ENCODE results near the gene TUBB2B. TPM values are rescaled to one million over a fixed set of nuclear protein-coding genes. Genes with fewer than 3 reads are reported as not detected.

TUBB2B gene
- 2.5 and 3.0 TPM in 2 replicates for total RNA-seq (2022)
- Bru-seq, nascent RNA, result percentile 21 among the genes with signal in this experiment
- BruChase-seq, experiment 1, labeled RNA remaining after a 6-hour chase, result percentile 27 among the genes with signal in this experiment
- percentile 28 among the genes with signal in this experiment for BruChase-seq, experiment 2, labeled RNA remaining after a 2-hour chase
- long read RNA-seq, partial matches to known transcripts, result 0 of 1 reads
- long read RNA-seq, other reads (novel, unspliced or antisense), result 0 of 1 reads

DNA sequence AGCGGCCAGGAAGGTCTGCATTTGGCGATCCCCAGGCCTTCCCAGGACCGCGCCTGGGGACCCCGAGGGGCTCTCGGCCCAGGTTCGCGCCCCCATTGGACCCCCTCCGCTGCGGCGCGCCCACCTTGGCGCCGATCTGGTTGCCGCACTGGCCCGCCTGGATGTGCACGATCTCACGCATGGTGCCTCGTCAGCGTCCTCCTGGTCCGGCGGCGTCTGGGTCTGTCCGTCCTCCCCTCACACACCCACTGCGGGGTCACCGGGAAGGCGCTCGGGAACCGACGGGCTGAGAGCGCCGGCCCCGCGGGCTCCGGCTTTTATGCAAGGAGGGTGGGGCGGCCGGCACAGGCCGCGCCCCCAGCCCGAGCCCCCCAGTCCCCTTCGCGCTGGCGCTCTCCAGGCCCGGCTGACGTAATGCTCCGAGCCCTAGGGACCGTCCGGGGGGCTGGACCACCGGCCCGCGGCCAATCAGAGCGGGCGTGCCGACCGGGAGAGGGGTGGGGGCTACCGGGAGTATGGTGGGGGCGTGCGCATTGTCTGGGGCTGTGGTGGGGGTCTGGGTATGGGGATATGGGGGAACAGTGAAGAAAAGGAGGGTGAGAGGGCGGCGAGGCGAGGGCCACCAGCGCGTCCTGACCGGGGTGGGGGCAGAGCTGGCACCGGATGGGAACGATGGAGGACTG lies at the start of gene TUBB2B:
Gene TUBB2B (minus strand): TSS at position 291 of the 683 bp plus-strand sequence. CDS start 110 bp downstream, at position 181.
- TF ChIP-seq, protein P1, sequence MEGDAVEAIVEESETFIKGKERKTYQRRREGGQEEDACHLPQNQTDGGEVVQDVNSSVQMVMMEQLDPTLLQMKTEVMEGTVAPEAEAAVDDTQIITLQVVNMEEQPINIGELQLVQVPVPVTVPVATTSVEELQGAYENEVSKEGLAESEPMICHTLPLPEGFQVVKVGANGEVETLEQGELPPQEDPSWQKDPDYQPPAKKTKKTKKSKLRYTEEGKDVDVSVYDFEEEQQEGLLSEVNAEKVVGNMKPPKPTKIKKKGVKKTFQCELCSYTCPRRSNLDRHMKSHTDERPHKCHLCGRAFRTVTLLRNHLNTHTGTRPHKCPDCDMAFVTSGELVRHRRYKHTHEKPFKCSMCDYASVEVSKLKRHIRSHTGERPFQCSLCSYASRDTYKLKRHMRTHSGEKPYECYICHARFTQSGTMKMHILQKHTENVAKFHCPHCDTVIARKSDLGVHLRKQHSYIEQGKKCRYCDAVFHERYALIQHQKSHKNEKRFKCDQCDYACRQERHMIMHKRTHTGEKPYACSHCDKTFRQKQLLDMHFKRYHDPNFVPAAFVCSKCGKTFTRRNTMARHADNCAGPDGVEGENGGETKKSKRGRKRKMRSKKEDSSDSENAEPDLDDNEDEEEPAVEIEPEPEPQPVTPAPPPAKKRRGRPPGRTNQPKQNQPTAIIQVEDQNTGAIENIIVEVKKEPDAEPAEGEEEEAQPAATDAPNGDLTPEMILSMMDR (IDR thresholded peaks at IDR 0.05; ENCODE audit: unreplicated experiment), result no peak
- peaks cover 84% of the 10 kb centered on the region for H3K27me3 Mint-ChIP-seq (ENCODE audit: unreplicated experiment)
- H3K4me1 Mint-ChIP-seq (ENCODE audit: low read depth, unreplicated experiment), result peaks cover 11% of the 10 kb centered on the region
- intact Hi-C loops (cut with micrococcal nuclease; ENCODE audit: unreplicated experiment), result no loop called here
- CTCF ChIA-PET, result no interaction called here
- H3K27ac Mint-ChIP-seq (ENCODE audit: unreplicated experiment), result no peak within 1 kb of the TSS
- H3K36me3 Mint-ChIP-seq (ENCODE audit: insufficient read depth, unreplicated experiment), result peaks cover 16% of the 10 kb centered on the region
- no TSS peak for BruUV-seq (replicated peaks)
- H3K9me3 Mint-ChIP-seq (ENCODE audit: low read depth, unreplicated experiment), result no peaks in the 10 kb centered on the region
- H3K4me3 Mint-ChIP-seq (ENCODE audit: low read depth, unreplicated experiment), result peak within 1 kb of the TSS; percentile 64
- peak; percentile 16 for DNase-seq

GRCh38 chr6:3277251-3277650 lies 49.8 kb upstream of the TUBB2B start:
- Mint-ChIP-seq H3K27ac (ENCODE audit: unreplicated experiment) (no peak overlapping the region), H3K4me1 (ENCODE audit: low read depth, unreplicated experiment) (no peaks in the 10 kb centered on the region), H3K9me3 (ENCODE audit: low read depth, unreplicated experiment) (no peaks in the 10 kb centered on the region), H3K27me3 (ENCODE audit: unreplicated experiment) (no peaks in the 10 kb centered on the region), H3K4me3 (ENCODE audit: low read depth, unreplicated experiment) (no peak overlapping the region), H3K36me3 (ENCODE audit: insufficient read depth, unreplicated experiment) (no peaks in the 10 kb centered on the region)
- intact Hi-C loops (cut with micrococcal nuclease; ENCODE audit: unreplicated experiment), result loop anchor here (10.0 kb wide), 1 partner anchor 138 kb away; no protein-coding TSS in a partner anchor
- CTCF ChIA-PET, result no interaction called here
- TF ChIP-seq, protein P1 (IDR thresholded peaks at IDR 0.05; ENCODE audit: unreplicated experiment), result no peak
- DNase-seq, result no peak
- BruUV-seq (replicated peaks), result no TSS peak

DNA sequence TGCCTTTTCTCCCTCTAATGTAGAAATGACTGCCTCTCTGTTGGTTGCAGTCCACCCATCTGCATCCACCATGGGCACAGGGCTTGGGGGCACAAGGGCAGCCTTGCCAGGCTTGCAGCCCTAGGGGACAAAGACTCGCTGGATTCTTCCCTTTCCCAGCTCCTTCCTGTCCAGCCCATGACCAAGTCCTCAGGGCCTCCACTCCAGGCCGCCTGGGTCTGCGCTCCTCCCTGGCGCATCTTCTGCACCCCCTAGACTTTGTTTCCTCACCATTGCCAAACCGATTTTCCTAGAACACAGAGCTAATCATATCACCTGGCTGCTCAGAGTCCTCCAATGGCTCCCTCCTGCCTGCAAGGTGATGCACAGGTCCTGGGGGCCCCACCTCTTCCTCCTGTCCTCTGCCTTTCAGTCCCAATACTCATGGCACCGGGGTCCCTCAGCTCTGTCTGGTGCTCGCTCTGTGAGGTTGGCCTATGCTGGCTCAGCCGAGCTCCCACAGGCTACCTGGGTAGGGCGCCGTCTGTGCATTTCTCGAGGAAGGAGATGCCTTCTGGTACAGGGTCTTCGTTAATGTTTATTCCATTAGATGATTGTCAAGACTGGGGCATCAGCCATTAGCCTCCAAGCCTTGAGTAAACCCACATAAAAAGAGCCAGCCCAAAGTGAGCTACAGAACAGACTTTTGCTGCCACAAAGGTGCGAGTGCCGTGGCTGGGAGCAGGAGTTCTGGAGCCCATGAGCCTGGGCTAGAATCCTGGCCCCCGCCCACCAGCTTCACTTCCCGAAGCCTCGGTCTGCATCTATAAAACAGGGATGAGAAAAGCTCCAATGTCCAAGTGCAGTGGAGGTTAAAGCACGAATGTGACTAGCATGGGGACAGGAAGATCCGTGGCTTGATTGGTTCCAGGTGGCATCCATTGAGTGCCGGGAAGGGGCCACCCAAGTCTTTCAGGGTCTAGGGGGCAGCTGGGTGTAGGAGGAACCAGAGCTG lies 49.0 kb upstream of the TUBB2B start:
- no peaks in the 10 kb centered on the region for H3K9me3 Mint-ChIP-seq (ENCODE audit: low read depth, unreplicated experiment)
- TF ChIP-seq, protein P1 (IDR thresholded peaks at IDR 0.05; ENCODE audit: unreplicated experiment), result no peak
- no TSS peak for BruUV-seq (replicated peaks)
- H3K4me1 Mint-ChIP-seq (ENCODE audit: low read depth, unreplicated experiment), result no peaks in the 10 kb centered on the region
- H3K27me3 Mint-ChIP-seq (ENCODE audit: unreplicated experiment), result no peaks in the 10 kb centered on the region
- intact Hi-C loops (cut with micrococcal nuclease; ENCODE audit: unreplicated experiment), result loop anchor here (10.0 kb wide), 1 partner anchor 138 kb away; no protein-coding TSS in a partner anchor
- DNase-seq, result no peak
- peaks cover 7% of the 10 kb centered on the region for H3K36me3 Mint-ChIP-seq (ENCODE audit: insufficient read depth, unreplicated experiment)
- H3K27ac Mint-ChIP-seq (ENCODE audit: unreplicated experiment), result no peak overlapping the region
- H3K4me3 Mint-ChIP-seq (ENCODE audit: low read depth, unreplicated experiment), result no peak overlapping the region
- CTCF ChIA-PET, result no interaction called here
